GM12892 (cell line): Measurements from ENCODE around the gene RPS6KA2.

Experiments used
- POLR2A ChIP-seq: IDR thresholded peaks from 2 replicates; pipeline ENCODE4 v1.6.1; 2011; ENCODE audit warnings: low read depth, low read length, control low read depth
- POLR2AphosphoS5 ChIP-seq: IDR thresholded peaks from 2 replicates; pipeline ENCODE4 v1.6.1; 2011; ENCODE audit warnings: low read depth, low read length, control low read depth

DNA sequence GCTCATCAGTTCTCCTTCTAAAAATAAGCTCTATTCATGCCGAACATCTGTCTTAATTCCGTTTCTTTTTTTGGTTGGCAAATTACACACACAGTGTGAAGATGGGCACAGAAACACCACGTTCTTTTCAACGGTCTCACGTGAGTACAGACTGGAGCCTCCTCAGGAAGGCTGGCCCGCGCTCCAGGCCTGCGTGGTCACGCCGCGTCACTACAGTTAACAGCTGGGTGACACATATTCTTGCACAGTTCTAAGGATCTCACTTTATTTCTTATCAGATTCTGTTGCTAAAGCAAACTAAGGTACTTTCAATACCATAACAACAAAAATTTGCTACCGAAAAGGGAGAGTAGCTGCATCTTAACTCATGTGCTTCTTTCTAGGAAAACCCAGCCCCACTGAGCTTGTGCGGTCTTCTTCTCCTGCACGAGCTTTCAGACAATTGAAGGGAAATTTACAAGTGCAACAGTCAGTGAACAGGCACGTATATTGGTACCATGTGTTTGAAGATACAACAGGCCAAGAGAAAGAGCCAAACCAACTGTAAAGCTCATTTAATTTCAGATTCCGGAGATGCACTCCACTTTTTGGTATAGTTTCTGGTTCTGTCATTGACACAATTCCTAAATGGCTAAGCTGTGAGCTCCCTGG lies 188.7 kb downstream of the RPS6KA2 start:
- TF ChIP-seq POLR2A (no peak), POLR2AphosphoS5 (no peak)
